Nephron progenitor cell (in vitro differentiated cells): Measurements from ENCODE around the gene CYP2C8.

Experiments used
- DNase-seq: peaks from one replicate; pipeline ENCODE4 v3.0.0; 2021
- H3K27ac Mint-ChIP-seq: 2 replicates; pipeline ENCODE4 v1.8.0; 2021; ENCODE audit warnings: mild to moderate bottlenecking, moderate library complexity, mixed read lengths
- H3K27me3 Mint-ChIP-seq: 2 replicates; pipeline ENCODE4 v1.8.0; 2021; ENCODE audit warnings: mild to moderate bottlenecking, low read depth, mixed read lengths; ENCODE audit not compliant: poor library complexity
- H3K36me3 Mint-ChIP-seq: 2 replicates; pipeline ENCODE4 v1.8.0; 2021; ENCODE audit warnings: low read depth, mixed read lengths
- H3K4me1 Mint-ChIP-seq: 2 replicates; pipeline ENCODE4 v1.8.0; 2021; ENCODE audit warnings: mixed read lengths
- H3K4me3 Mint-ChIP-seq: 2 replicates; pipeline ENCODE4 v1.8.0; 2021; ENCODE audit warnings: mild to moderate bottlenecking, moderate library complexity, mixed read lengths
- H3K9me3 Mint-ChIP-seq: 2 replicates; pipeline ENCODE4 v1.8.0; 2021; ENCODE audit warnings: mild to moderate bottlenecking, moderate library complexity, mixed read lengths
- CTCF ChIP-seq: fragments of 200-600 bp; sonication (generic); IDR thresholded peaks from 2 replicates; pipeline ENCODE4 v1.5.0; 2021; ENCODE audit warnings: antibody characterized with exemption

The CYP2C8 gene

GRCh38 chr10:95035332-95036295 lies 33.7 kb downstream of the CYP2C8 start:
- no peaks in the 10 kb centered on the region for H3K36me3 Mint-ChIP-seq

GRCh38 chr10:95034401-95034800 lies 34.9 kb downstream of the CYP2C8 start:
- no peaks in the 10 kb centered on the region for H3K4me1 Mint-ChIP-seq
- TF ChIP-seq CTCF = no peak
- H3K27me3 Mint-ChIP-seq = peaks cover 4% of the 10 kb centered on the region
- no peak for DNase-seq
- no peak overlapping the region for H3K27ac Mint-ChIP-seq
- no peaks in the 10 kb centered on the region for H3K36me3 Mint-ChIP-seq
- H3K4me3 Mint-ChIP-seq = no peak overlapping the region
- H3K9me3 Mint-ChIP-seq = no peaks in the 10 kb centered on the region

More at GRCh38 chr10:95035332-95036295, 33.7 kb downstream of the CYP2C8 start:
- Mint-ChIP-seq H3K27ac (no peak overlapping the region), H3K27me3 (peaks cover 4% of the 10 kb centered on the region), H3K4me3 (no peak overlapping the region), H3K9me3 (no peaks in the 10 kb centered on the region), H3K4me1 (no peaks in the 10 kb centered on the region)
- no peak for TF ChIP-seq CTCF
- no peak for DNase-seq

GRCh38 chr10:95031656-95032055 lies 37.6 kb downstream of the CYP2C8 start:
- no peak overlapping the region for H3K27ac Mint-ChIP-seq
- no peaks in the 10 kb centered on the region for H3K4me1 Mint-ChIP-seq
- no peaks in the 10 kb centered on the region for H3K36me3 Mint-ChIP-seq
- TF ChIP-seq CTCF = no peak
- DNase-seq = no peak
- H3K9me3 Mint-ChIP-seq = no peaks in the 10 kb centered on the region
- H3K27me3 Mint-ChIP-seq = peaks cover 4% of the 10 kb centered on the region
- no peak overlapping the region for H3K4me3 Mint-ChIP-seq

- peaks cover 10% of the 10 kb centered on the region for H3K27me3 Mint-ChIP-seq
- no peaks in the 10 kb centered on the region for H3K4me1 Mint-ChIP-seq
- no peak overlapping the region for H3K4me3 Mint-ChIP-seq
- peaks cover 4% of the 10 kb centered on the region for H3K9me3 Mint-ChIP-seq
- no peak for DNase-seq
- no peak overlapping the region for H3K27ac Mint-ChIP-seq
- no peak for TF ChIP-seq CTCF
- H3K36me3 Mint-ChIP-seq = no peaks in the 10 kb centered on the region
These were observed 42.8 kb downstream of the CYP2C8 start for GRCh38 chr10:95026461-95026860.

- Mint-ChIP-seq H3K4me1 (no peaks in the 10 kb centered on the region), H3K36me3 (no peaks in the 10 kb centered on the region), H3K27ac (no peak overlapping the region), H3K4me3 (peak overlapping the region; percentile 34), H3K9me3 (no peaks in the 10 kb centered on the region), H3K27me3 (peaks cover 10% of the 10 kb centered on the region)
- no peak for TF ChIP-seq CTCF
- DNase-seq = no peak
These were observed 71.5 kb downstream of the CYP2C8 start for GRCh38 chr10:94997741-94998174.
